Sigmoid colon (tissue), 7 donors: ENCODE data around the gene LUC7L. TPM values are rescaled to one million over a fixed set of nuclear protein-coding genes. Genes with fewer than 3 reads are reported as not detected.
"Not testable (repeated sequence)": the region's sequence is repeated elsewhere in the genome, so short reads cannot be mapped to it uniquely, and the experiment has no call there.

ENCODE experiments used
- DNase-seq: peaks from one replicate; pipeline ENCODE4 v3.0.0-alpha.2; 2019
- H3K27ac ChIP-seq, 4 donors: fragments of 200-600 bp; sonication (generic); one replicate each; pipeline ENCODE4 v1.5.1; 2016 to 2019; ENCODE audit warnings: mild to moderate bottlenecking in 1 of 4
- H3K27me3 ChIP-seq, 3 donors: fragments of 200-600 bp; sonication (generic); one replicate each; pipeline ENCODE4 v1.5.1; 2019; ENCODE audit warnings: mild to moderate bottlenecking in 1 of 3
- H3K36me3 ChIP-seq, 4 donors: fragments of 200-600 bp; sonication (generic); one replicate each; pipeline ENCODE4 v1.5.1; 2016 to 2019
- H3K4me1 ChIP-seq, 4 donors: fragments of 200-600 bp; sonication (generic); one replicate each; pipeline ENCODE4 v1.5.1; 2017 to 2019
- H3K4me3 ChIP-seq, 4 donors: fragments of 200-600 bp; sonication (generic); one replicate each; pipeline ENCODE4 v1.5.1; 2017 to 2019; ENCODE audit warnings: mild to moderate bottlenecking in 2 of 4, moderate library complexity in 1 of 4
- H3K9me3 ChIP-seq, 4 donors: fragments of 200-600 bp in 3 of 4; sonication (generic) in 3 of 4; one replicate each; pipeline versions ENCODE4 v1.5.1 to v1.6.1; 2013 to 2019
- CTCF ChIP-seq, 4 experiments: fragments of 450-650 bp in 3 of 4; fragments of 200-600 bp in 1 of 4; IDR thresholded peaks; one replicate each; pipeline ENCODE4 v1.5.1; 2016 to 2019; ENCODE audit warnings: antibody characterized with exemption in 4 of 4, mild to moderate bottlenecking in 3 of 4, moderate library complexity in 2 of 4
- EP300 ChIP-seq, 4 donors: sonication (generic); formaldehyde crosslinking; IDR thresholded peaks; one replicate each; pipeline ENCODE4 v1.6.1; 2017; ENCODE audit warnings: antibody characterized with exemption in 4 of 4
- POLR2A ChIP-seq, 2 donors: fragments of 450-650 bp; IDR thresholded peaks; one replicate each; pipeline ENCODE4 v1.6.1; 2016; ENCODE audit warnings: antibody characterized with exemption in 2 of 2, mild to moderate bottlenecking in 2 of 2, moderate library complexity in 2 of 2
- POLR2AphosphoS5 ChIP-seq, 4 donors: sonication (generic); formaldehyde crosslinking; IDR thresholded peaks; one replicate each; pipeline ENCODE4 v1.6.1; 2017; ENCODE audit warnings: antibody characterized with exemption in 4 of 4
- WGBS, 2 donors: extraction: QIAGEN DNeasy Blood & Tissue Kit; methylation state at CpG; one replicate each; pipeline ENCODE4 v1.1.7; 2013; 5-methylcytosine and 5-hydroxymethylcytosine counted together
- intact Hi-C: fragments of 100-400 bp; cut with DNase I; formaldehyde crosslinking; loops from one replicate; pipeline ENCODE4 v1.15.1; 2023
- polyA plus RNA-seq, 3 donors: library from polyadenylated mRNA; stranded (reverse); fragments of 200-250 nt; gene quantifications; one replicate each; pipeline ENCODE4 v1.2.3, GENCODE V29; 2013
- total RNA-seq, 4 donors: library from RNA; depleted of rRNA; stranded (reverse); fragments of >200 nt; gene quantifications; one replicate each; pipeline ENCODE4 v1.1.0, GENCODE V29; 2016
- donor health status: healthy with polysubstance abuse.
- donor health status: Bipolar disorder and iron deficiency.
- donor health status: healthy.

LUC7L gene
- total and polyA plus RNA-seq, 7 donors = 21.0 to 138 (median 55.8) TPM

DNA sequence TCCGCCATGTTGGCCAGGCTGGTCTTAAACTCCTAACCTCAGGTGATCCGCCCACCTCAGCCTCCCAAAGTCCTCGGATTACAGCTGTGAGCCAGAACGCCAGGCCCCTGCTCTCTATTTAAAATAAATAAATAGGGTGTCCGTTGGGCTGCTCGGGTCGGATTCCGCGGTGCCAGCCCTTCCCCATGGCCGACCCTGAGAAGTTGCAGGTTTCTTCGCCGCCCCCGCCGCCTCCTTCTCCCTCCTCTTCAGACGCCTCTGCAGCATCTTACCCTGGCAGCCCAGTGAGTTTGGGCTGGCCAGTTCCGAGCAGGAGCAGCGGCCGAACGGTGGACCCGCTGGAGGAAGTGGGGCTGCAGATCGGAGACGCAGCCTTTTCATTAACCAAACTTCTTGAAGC lies 1.7 kb upstream of the LUC7L start:
- Histone ChIP-seq H3K27ac (no peak overlapping the region), H3K27me3 (no peaks in the 10 kb centered on the region), H3K36me3 (peaks cover 8 to 15% (median 15%) of the 10 kb centered on the region in 4 donors), H3K9me3 (no peaks in the 10 kb centered on the region), H3K4me1 (peaks cover 0 to 37% (median 29%) of the 10 kb centered on the region in 4 donors), H3K4me3 (no peak overlapping the region)
- no peak for DNase-seq
- no peak for TF ChIP-seq CTCF (IDR thresholded peaks at IDR 0.05)
- TF ChIP-seq EP300 (IDR thresholded peaks at IDR 0.05) = no peak
- no peak for TF ChIP-seq POLR2A (IDR thresholded peaks at IDR 0.05)
- TF ChIP-seq POLR2AphosphoS5 (IDR thresholded peaks at IDR 0.05) = no peak
- intact Hi-C loops = no loop called here
- WGBS, 2 donors = 85 to 93% methylated on average over 22 of the region's 22 CpGs

DNA sequence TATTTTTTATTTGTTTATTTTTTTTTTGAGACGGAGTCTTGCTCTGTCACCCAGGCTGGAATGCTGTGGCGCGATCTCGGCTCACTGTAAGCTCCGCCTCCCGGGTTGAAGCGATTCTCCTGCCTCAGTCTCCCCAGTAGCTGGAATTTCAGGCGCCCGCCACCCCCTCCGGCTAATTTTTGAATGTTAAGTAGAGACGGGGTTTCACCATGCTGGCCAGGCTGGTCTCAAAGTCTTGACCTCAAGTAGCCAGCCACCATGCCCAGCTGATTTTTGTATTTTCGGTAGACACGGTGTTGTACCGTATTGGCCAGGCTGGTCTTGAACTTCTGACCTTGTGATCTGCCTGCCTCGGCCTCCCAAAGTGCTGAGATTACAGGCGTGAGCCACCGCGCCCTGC lies 1.1 kb upstream of the LUC7L start:
- H3K9me3 ChIP-seq, H3K27ac ChIP-seq, intact Hi-C loops, H3K27me3 ChIP-seq, H3K4me3 ChIP-seq, DNase-seq: not testable (repeated sequence)
- H3K4me1 ChIP-seq = peaks cover 0 to 31% (median 23%) of the 10 kb centered on the region in 4 donors
- 76 to 92% methylated on average over 18 of the region's 18 CpGs for WGBS, 2 donors
- H3K36me3 ChIP-seq = peaks cover 8 to 21% (median 19%) of the 10 kb centered on the region in 4 donors

DNA sequence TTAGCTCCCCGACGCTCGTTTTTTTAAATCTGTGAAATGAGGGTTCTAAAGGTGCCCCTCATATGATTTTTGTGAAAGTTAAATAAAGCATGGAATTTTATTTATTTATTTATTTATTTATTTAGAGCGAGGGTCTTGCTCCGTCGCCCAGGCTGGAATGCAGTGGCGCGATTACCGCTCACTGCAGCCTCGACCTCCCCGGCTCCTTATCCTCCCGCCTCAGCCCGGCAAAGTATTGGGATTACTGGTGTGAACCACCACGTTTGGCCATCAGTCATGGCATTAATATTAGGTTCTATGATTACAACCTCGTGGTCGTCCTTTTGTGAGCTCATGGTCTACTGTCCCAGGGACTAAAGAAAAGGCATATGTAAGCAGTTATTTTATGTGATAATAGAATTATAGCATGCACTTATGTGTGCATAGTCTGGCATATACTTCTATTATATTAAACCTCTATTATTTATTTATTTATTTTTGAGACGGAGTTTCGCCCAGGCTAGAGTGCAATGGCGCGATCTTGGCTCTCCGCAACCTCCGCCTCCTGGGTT lies 557 bp upstream of the LUC7L start:
- Histone ChIP-seq H3K4me1 (peaks cover 0 to 29% (median 23%) of the 10 kb centered on the region in 4 donors), H3K36me3 (peaks cover 8 to 25% (median 22%) of the 10 kb centered on the region in 4 donors), H3K4me3 (peak overlapping the region; percentile 67 to 87 (median 81)), H3K27ac (peak overlapping the region; percentile 95 to 99 (median 97)), H3K27me3 (no peaks in the 10 kb centered on the region), H3K9me3 (no peaks in the 10 kb centered on the region)
- TF ChIP-seq CTCF (IDR thresholded peaks at IDR 0.05) (no peak), POLR2A (IDR thresholded peaks at IDR 0.05) (no peak), POLR2AphosphoS5 (IDR thresholded peaks at IDR 0.05) (no peak), EP300 (IDR thresholded peaks at IDR 0.05) (no peak)
- 73 to 81% methylated on average over 22 of the region's 22 CpGs for WGBS, 2 donors
- no peak for DNase-seq
- intact Hi-C loops = no loop called here

GRCh38 chr16:228151-228851 lies 948 bp downstream of the LUC7L start:
- intact Hi-C loops = no loop called here
- 20 to 25% methylated on average over 9 of the region's 9 CpGs for WGBS, 2 donors
- Histone ChIP-seq H3K36me3 (peaks cover 18 to 40% (median 36%) of the 10 kb centered on the region in 4 donors), H3K4me1 (peaks cover 0 to 29% (median 21%) of the 10 kb centered on the region in 4 donors), H3K27me3 (no peaks in the 10 kb centered on the region), H3K4me3 (peak overlapping the region; percentile 67 to 87 (median 81)), H3K9me3 (no peaks in the 10 kb centered on the region), H3K27ac (peak overlapping the region; percentile 95 to 99 (median 97))
- no peak for DNase-seq
- TF ChIP-seq EP300 (IDR thresholded peaks at IDR 0.05) (no peak), POLR2AphosphoS5 (IDR thresholded peaks at IDR 0.05) (no peak), CTCF (IDR thresholded peaks at IDR 0.05) (no peak), POLR2A (IDR thresholded peaks at IDR 0.05) (no peak)

- WGBS, 2 donors = 52 to 75% methylated on average over 4 of the region's 4 CpGs
- intact Hi-C loops = no loop called here
- no peak for DNase-seq
- Histone ChIP-seq H3K4me3 (no peak overlapping the region), H3K4me1 (no peaks in the 10 kb centered on the region), H3K27me3 (no peaks in the 10 kb centered on the region), H3K36me3 (peaks cover 19 to 100% (median 48%) of the 10 kb centered on the region in 4 donors), H3K9me3 (no peaks in the 10 kb centered on the region), H3K27ac (no peak overlapping the region)
- TF ChIP-seq CTCF (IDR thresholded peaks at IDR 0.05) = no peak
- no peak for TF ChIP-seq POLR2AphosphoS5 (IDR thresholded peaks at IDR 0.05)
- no peak for TF ChIP-seq POLR2A (IDR thresholded peaks at IDR 0.05)
- TF ChIP-seq EP300 (IDR thresholded peaks at IDR 0.05) = no peak
Measured at GRCh38 chr16:220021-220420, 9.2 kb downstream of the LUC7L start.
